ENCODE measurements around the gene SUFU.

The SUFU gene

DNA sequence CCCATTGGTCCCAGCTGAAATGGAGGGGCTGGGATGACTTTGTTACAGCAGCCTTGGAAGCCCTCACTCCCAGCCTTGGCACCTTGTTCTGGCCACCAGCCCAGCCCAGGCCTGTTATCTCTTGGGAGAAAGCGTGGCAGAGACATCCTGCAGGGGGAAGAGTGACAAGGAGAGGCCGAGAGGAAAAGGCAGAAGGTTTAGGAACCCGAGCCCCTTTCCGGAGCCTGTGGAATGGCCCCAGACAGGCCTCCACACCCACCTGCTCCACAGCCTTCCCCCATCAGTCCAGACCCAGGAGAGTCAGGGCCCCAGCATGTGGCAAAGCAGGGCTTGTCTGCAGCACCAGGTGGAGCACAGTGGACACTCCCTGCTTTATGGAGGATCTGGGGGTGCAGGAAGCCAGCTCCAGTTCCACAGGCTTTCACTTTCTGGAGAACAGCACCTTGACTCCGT lies 116.4 kb downstream of the SUFU start:
- TF ChIP-seq, protein P1, sequence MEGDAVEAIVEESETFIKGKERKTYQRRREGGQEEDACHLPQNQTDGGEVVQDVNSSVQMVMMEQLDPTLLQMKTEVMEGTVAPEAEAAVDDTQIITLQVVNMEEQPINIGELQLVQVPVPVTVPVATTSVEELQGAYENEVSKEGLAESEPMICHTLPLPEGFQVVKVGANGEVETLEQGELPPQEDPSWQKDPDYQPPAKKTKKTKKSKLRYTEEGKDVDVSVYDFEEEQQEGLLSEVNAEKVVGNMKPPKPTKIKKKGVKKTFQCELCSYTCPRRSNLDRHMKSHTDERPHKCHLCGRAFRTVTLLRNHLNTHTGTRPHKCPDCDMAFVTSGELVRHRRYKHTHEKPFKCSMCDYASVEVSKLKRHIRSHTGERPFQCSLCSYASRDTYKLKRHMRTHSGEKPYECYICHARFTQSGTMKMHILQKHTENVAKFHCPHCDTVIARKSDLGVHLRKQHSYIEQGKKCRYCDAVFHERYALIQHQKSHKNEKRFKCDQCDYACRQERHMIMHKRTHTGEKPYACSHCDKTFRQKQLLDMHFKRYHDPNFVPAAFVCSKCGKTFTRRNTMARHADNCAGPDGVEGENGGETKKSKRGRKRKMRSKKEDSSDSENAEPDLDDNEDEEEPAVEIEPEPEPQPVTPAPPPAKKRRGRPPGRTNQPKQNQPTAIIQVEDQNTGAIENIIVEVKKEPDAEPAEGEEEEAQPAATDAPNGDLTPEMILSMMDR (conservative IDR thresholded peaks at IDR 0.05; ENCODE audit: low read depth, low read length) = no peak
- H3K4me3 ChIP-seq (ENCODE audit: low read depth, low read length) = no peak overlapping the region
- no peak for DNase-seq (ENCODE audit: low read depth)

DNA sequence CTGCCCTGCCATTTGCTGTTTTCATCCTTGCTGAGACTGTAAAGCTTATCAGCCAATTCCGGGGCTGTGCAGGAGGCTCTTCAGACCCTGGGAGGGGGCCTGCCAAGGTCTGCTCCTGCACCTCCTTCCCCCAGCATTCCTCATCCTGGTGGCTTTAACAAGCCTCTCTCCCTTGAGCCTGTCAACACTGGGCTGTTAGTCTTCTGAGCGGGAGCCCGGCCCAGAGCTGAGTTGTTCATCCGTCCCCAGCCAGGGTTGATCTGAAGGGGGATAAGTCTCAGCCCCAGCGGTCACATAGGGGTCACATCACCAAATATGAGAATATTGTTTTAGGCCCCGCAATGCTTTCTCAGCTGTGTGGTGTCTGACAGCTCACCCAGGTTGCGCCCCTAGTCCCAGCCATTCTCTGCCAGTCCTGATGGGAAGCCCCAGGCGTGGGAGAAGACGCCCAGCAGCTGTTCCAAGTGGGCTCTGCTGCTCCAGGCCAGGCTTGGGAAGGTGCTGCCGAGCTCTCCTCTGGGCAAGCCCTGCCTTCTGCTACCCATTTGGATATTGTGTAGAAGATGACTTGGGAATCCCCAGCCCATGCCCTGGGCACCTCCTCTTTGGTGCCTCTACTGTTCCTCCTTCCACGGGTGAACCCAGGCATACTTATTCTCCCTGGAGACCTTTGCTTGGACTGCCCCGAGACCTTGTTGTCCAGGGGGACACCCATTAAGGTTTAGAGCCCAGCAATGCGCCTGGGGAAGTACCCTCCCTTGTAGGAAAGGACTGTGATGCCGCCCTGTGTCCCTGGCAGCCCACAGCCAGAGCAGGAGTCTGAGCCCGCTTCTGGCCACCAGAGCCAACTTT lies 117.0 kb downstream of the SUFU start:
- DNase-seq (ENCODE audit: low read depth) = no peak
- TF ChIP-seq, protein P1 (conservative IDR thresholded peaks at IDR 0.05; ENCODE audit: low read depth, low read length) = no peak
- H3K4me3 ChIP-seq (ENCODE audit: low read depth, low read length) = no peak overlapping the region

DNA sequence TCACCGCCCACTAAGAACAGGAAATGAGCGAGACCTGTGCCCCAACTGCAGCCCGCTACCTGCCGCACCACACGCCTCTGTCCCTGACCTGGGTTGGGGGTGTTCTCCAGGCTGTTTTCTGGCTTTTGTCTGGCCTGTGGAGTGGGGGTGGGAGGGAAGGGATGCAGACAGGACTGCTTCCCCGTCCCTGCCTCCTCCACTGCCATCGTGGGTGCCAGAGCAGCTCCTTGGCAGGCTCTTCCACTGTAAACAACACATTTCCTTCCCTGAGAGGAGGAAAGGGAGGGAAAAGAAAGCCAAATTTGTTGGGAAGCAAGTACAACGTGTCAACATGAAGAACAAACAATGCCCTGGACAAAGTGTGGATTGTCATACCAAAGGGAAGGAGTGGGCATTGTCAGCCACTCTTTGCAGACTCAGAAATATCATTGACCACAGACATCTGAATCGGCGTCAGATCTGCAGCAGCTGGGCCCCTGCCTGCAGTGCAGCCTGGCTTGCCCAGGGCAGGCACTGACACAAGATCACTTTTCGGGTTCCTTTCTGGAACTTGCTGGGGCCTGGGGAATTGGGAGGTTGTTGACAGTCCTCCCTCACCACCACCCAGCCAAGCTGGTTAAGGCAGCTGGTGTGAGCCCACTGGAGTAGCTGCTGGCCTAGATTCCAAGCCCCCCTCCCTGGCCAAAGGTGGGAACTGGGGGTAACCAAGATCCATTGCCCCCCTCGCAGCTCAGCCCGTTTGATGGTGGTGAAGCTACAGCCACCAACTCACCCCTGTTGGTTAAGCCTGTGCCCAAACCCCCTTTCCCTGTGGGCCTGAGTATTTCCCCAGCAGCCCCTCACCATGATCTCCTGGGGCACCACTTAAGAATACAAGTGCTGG lies 117.9 kb downstream of the SUFU start:
- no peak for DNase-seq (ENCODE audit: low read depth)
- no peak overlapping the region for H3K4me3 ChIP-seq (ENCODE audit: low read depth, low read length)
- TF ChIP-seq, protein P1 (conservative IDR thresholded peaks at IDR 0.05; ENCODE audit: low read depth, low read length) = no peak

DNA sequence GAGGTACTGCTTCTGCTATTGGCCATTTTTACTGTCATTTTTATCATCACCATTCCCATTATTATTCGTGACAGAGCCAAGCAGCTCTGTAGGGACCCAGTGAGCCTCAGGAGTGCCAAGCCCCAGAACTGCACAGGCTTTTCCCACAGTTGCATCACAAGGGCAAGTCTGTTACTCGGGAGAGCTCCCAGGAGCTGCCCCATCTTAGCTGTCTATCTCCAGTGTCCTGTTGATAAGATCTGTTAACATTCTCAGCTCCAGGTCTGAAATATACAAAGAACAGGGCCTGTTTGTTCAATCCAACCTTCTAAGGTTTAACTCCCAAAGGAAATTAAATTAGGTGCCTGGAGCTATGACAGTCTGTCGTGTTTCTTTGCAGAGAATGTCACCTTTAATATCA lies 120.3 kb downstream of the SUFU start:
- no peak for DNase-seq (ENCODE audit: low read depth)
- H3K4me3 ChIP-seq (ENCODE audit: low read depth, low read length) = no peak overlapping the region
- TF ChIP-seq, protein P1 (conservative IDR thresholded peaks at IDR 0.05; ENCODE audit: low read depth, low read length) = no peak

GRCh38 chr10:102624751-102625645 lies 121.2 kb downstream of the SUFU start:
- H3K4me3 ChIP-seq (ENCODE audit: low read depth, low read length) = no peak overlapping the region
- DNase-seq (ENCODE audit: low read depth) = no peak
- TF ChIP-seq, protein P1 (conservative IDR thresholded peaks at IDR 0.05; ENCODE audit: low read depth, low read length) = no peak

DNA sequence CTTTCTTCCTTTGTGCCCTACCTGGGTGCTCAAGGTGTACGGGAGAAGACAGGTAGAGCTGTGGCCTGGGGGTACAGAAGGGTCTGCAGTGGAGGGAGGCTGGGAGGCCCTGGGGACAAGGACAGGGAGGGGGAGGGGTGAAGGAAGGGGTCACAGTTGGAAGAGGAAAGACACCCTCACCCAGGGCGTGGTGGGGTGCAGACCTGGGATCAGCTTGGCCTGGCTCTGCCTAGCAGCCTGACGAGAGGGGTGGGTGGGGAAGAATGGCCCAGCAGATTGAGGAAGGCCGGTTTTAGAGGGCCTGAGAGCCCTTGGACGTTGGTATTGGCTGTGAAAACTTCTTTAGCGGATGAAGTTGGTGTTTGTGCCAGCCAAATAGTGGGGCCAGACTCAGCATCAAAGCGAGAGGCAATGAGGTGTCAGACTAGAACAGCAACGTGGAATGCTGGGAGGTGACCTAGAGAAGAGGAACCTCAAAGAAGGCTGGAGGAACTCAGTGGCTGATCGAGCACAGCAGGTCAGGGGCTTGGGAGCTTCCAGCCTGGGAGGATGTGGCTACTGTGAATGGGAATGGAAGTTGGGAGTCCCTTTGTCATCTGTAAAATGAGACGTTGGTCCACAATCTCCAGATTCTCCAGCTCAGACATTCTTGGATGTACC lies 122.4 kb downstream of the SUFU start:
- no peak overlapping the region for H3K4me3 ChIP-seq (ENCODE audit: low read depth, low read length)
- DNase-seq (ENCODE audit: low read depth) = no peak
- TF ChIP-seq, protein P1 (conservative IDR thresholded peaks at IDR 0.05; ENCODE audit: low read depth, low read length) = no peak
